ENCODE data around the gene NUP42. TPM values are rescaled to one million over a fixed set of nuclear protein-coding genes. Genes with fewer than 3 reads are reported as not detected.

The NUP42 gene
- total and polyA plus RNA-seq, 9 of the 15 experiments (the other 6 are each of a cell fraction or from before 2014, with no cell fraction given) = 41.8 to 86.4 (median 71.2) TPM

- TF ChIP-seq BRF2 (IDR thresholded peaks at IDR 0.05; ENCODE audit: borderline replicate concordance, insufficient read depth, insufficient read length) (no peak), RB1 (IDR thresholded peaks at IDR 0.05; ENCODE audit: low read depth) (no peak), ZNF586 (CRISPR knock-in tag; conservative IDR thresholded peaks at IDR 0.05) (no peak), PRDM10 (IDR thresholded peaks at IDR 0.05; ENCODE audit: partially characterized antibody) (no peak), MLLT1 (IDR thresholded peaks at IDR 0.05) (no peak), ZNF609 (CRISPR knock-in tag; IDR thresholded peaks at IDR 0.05; ENCODE audit: borderline replicate concordance) (no peak), WHSC1 (IDR thresholded peaks at IDR 0.05; ENCODE audit: low read length) (no peak), HDAC6 (IDR thresholded peaks at IDR 0.05; ENCODE audit: low read depth, low read length) (no peak)
- intact Hi-C loops (cut with micrococcal nuclease) = no loop called here
- H2AFZ ChIP-seq (ENCODE audit: low read depth, low read length) = no peak overlapping the region
- no peak overlapping the region for H3K27ac ChIP-seq (ENCODE audit: extremely low read depth, low read depth, low read length)
- H4K20me1 ChIP-seq (replicated peaks; ENCODE audit: control insufficient read depth, insufficient read depth, low read length) = no peaks in the 10 kb centered on the region
- in situ Hi-C loops (cut with MboI) = no loop called here
- BruUV-seq (replicated peaks) = no TSS peak
- H3K9me3 ChIP-seq (replicated peaks; ENCODE audit: control insufficient read depth, insufficient read depth, low read depth, low read length) = no peaks in the 10 kb centered on the region
- 50% methylated on average over 7 of the region's 8 CpGs for WGBS (ENCODE audit: insufficient coverage, low coverage, missing lambda C conversion rate)
- no peaks in the 10 kb centered on the region for H3K9me1 ChIP-seq (ENCODE audit: control insufficient read depth, insufficient read depth, low read length)
- no peaks in the 10 kb centered on the region for H3K36me3 ChIP-seq (ENCODE audit: control insufficient read depth, insufficient read depth, low read length)
- H3K4me1 ChIP-seq (replicated peaks in 1 of 2; ENCODE audit: control insufficient read depth in 2 of 2, insufficient read depth in 2 of 2, low read length in 2 of 2) = no peaks in the 10 kb centered on the region; a peak in 1 of 5 replicates
- no peaks in the 10 kb centered on the region for H3K27me3 ChIP-seq (ENCODE audit: control insufficient read depth in 2 of 2, insufficient read depth in 2 of 2, low read length in 2 of 2)
- H3K9ac ChIP-seq (ENCODE audit: insufficient read depth in 1 of 2, low read depth in 2 of 2, low read length in 2 of 2) = no peak overlapping the region
- no peak for FAIRE-seq
- ChIA-PET POLR2A (interaction anchor here (1.9 kb wide), 1 partner anchor 12 kb away, joined by 7 read pairs; no protein-coding TSS in a partner anchor), CTCF (ENCODE audit: low intra/inter-chr PET ratio) (no interaction called here)
- no peak for ATAC-seq
- no peak overlapping the region for H3K4me3 ChIP-seq
- H3K79me2 ChIP-seq (ENCODE audit: control insufficient read depth, insufficient read depth, low read length) = no peaks in the 10 kb centered on the region
- H3K4me2 ChIP-seq (ENCODE audit: insufficient read depth, low read length) = no peak overlapping the region
- DNase-seq (ENCODE audit: extremely low read depth in 1 of 4, low spot score in 3 of 4) = no peak
Observed at GRCh38 chr7:23168111-23168885, 13.6 kb upstream of the NUP42 start.
